ENCODE data around the gene MAEA.

MAEA gene

GRCh38 chr4:1246901-1247863 is 42.5 kb upstream of the MAEA start:
- TF ChIP-seq ESRRG (CRISPR knock-in tag; IDR thresholded peaks at IDR 0.05) (no peak), TCF4 (CRISPR knock-in tag; IDR thresholded peaks at IDR 0.05; ENCODE audit: borderline replicate concordance) (no peak), ZFP3 (CRISPR knock-in tag; IDR thresholded peaks at IDR 0.05) (peak; percentile 85), PPARA (CRISPR knock-in tag; IDR thresholded peaks at IDR 0.05; ENCODE audit: borderline replicate concordance) (no peak), ISL1 (CRISPR knock-in tag; IDR thresholded peaks at IDR 0.05) (no peak), TSHZ2 (CRISPR knock-in tag; IDR thresholded peaks at IDR 0.05) (no peak)
- peak; percentile 25 for ATAC-seq

GRCh38 chr4:1247864-1248244 is 41.8 kb upstream of the MAEA start:
- ATAC-seq = peak; percentile 72
- TF ChIP-seq TOX (CRISPR knock-in tag; IDR thresholded peaks at IDR 0.05; ENCODE audit: borderline replicate concordance) = no peak
- no peak for TF ChIP-seq ZFP3 (CRISPR knock-in tag; IDR thresholded peaks at IDR 0.05)
- no peak for TF ChIP-seq TCF4 (CRISPR knock-in tag; IDR thresholded peaks at IDR 0.05; ENCODE audit: borderline replicate concordance)
- TF ChIP-seq ZNF565 (CRISPR knock-in tag; conservative IDR thresholded peaks at IDR 0.05; ENCODE audit: low read depth) = no peak
- TF ChIP-seq ESRRG (CRISPR knock-in tag; IDR thresholded peaks at IDR 0.05) = no peak
- TF ChIP-seq ZNF70 (CRISPR knock-in tag; IDR thresholded peaks at IDR 0.05) = no peak
- no peak for TF ChIP-seq SNAI2 (CRISPR knock-in tag; IDR thresholded peaks at IDR 0.05)
- no peak for TF ChIP-seq CREB5 (CRISPR knock-in tag; IDR thresholded peaks at IDR 0.05; ENCODE audit: low read depth)
- TF ChIP-seq BACH2 (CRISPR knock-in tag; IDR thresholded peaks at IDR 0.05; ENCODE audit: borderline replicate concordance) = no peak
- TF ChIP-seq RARB (CRISPR knock-in tag; IDR thresholded peaks at IDR 0.05) = no peak
- no peak for TF ChIP-seq ARNTL (CRISPR knock-in tag; IDR thresholded peaks at IDR 0.05; ENCODE audit: borderline replicate concordance, low read depth)
- TF ChIP-seq PPARA (CRISPR knock-in tag; IDR thresholded peaks at IDR 0.05; ENCODE audit: borderline replicate concordance) = no peak
- TF ChIP-seq ZFP30 (CRISPR knock-in tag; IDR thresholded peaks at IDR 0.05) = no peak

- TF ChIP-seq TSHZ2 (CRISPR knock-in tag; IDR thresholded peaks at IDR 0.05) (peak; percentile 91), SNAI2 (CRISPR knock-in tag; IDR thresholded peaks at IDR 0.05) (peak; percentile 86; the same call in 1 of the 2 replicates), RARB (CRISPR knock-in tag; IDR thresholded peaks at IDR 0.05) (no peak), CSDC2 (CRISPR knock-in tag; IDR thresholded peaks at IDR 0.05) (peak; percentile 93), ARNTL (CRISPR knock-in tag; IDR thresholded peaks at IDR 0.05; ENCODE audit: borderline replicate concordance, low read depth) (no peak), ZNF8 (CRISPR knock-in tag; IDR thresholded peaks at IDR 0.05) (peak; percentile 14; the same call in 1 of the 2 replicates), TCF4 (CRISPR knock-in tag; IDR thresholded peaks at IDR 0.05; ENCODE audit: borderline replicate concordance) (no peak), CSRNP3 (CRISPR knock-in tag; IDR thresholded peaks at IDR 0.05) (no peak), ZNF70 (CRISPR knock-in tag; IDR thresholded peaks at IDR 0.05) (peak; percentile 30; the same call in 1 of the 2 replicates), ZFP3 (CRISPR knock-in tag; IDR thresholded peaks at IDR 0.05) (peak; percentile 53; the same call in 1 of the 2 replicates), ZFP30 (CRISPR knock-in tag; IDR thresholded peaks at IDR 0.05) (no peak), ESRRG (CRISPR knock-in tag; IDR thresholded peaks at IDR 0.05) (no peak), GLIS3 (CRISPR knock-in tag; IDR thresholded peaks at IDR 0.05) (no peak), ISL1 (CRISPR knock-in tag; IDR thresholded peaks at IDR 0.05) (no peak), BACH2 (CRISPR knock-in tag; IDR thresholded peaks at IDR 0.05; ENCODE audit: borderline replicate concordance) (no peak)
- ATAC-seq = peak; percentile 48
Measured at GRCh38 chr4:1248245-1249147, 41.2 kb upstream of the MAEA start, which contains the start of gene CTBP1. Gene CTBP1, minus strand, starts transcription at chr4:1249130. Its CDS starts 7,799 bp downstream, at chr4:1241331.

Data from SK-N-SH treated with all-trans-retinoic acid at 6 μM for 48 hours (cell line).